Measurements from ENCODE around the gene USP10. TPM values are rescaled to one million over a fixed set of nuclear protein-coding genes. Genes with fewer than 3 reads are reported as not detected.

The USP10 gene
- total RNA-seq, 1 experiment from 2014 or later, result 203 TPM

DNA sequence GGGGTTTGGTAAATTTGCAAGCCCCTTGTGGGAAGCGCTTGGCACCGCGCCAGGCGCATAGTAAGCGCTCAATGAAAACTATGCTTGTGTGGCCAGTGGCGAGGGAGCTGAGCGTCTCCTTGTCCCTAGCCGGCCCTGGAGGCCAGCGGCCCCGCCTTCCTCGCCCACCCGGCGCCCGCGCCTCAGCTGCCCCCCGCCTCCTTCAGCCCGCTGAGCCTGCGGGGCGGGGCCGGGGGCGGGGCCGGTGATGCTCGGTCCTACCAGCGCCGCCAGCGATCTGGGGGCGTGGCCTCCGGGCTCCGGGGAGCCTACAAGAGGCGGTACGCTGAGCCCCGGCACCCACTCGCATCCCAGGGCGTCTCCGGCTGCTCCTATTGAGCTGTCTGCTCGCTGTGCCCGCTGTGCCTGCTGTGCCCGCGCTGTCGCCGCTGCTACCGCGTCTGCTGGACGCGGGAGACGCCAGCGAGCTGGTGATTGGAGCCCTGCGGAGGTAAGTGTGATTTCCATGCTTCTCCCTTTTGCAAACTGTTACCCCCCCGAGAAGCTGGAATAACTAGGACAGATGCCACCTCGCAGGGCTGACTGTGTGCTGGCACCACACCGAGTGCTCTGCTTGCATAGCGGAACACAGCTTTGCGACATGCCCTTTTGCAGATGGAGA, 120.0 kb downstream of the USP10 start, which contains the start of gene CRISPLD2:
CRISPLD2 (plus strand) TSS at position 342 of the 661 bp plus-strand sequence. CDS start 18,511 bp downstream, outside the sequence.
- no CpG with 5 or more reads among the region's 53 CpGs for WGBS (ENCODE audit: extremely low coverage, insufficient read length, low lambda C conversion rate)
- H4K20me1 ChIP-seq (ENCODE audit: control insufficient read depth, insufficient read depth, insufficient read length), result no peaks in the 10 kb centered on the region
- no peak within 1 kb of the TSS for H2BK5ac ChIP-seq (ENCODE audit: insufficient read length, low read length)
- no peak within 1 kb of the TSS; the same call in 1 of the 2 replicates for H3K14ac ChIP-seq (ENCODE audit: insufficient read depth, low read length)
- H3K56ac ChIP-seq (ENCODE audit: insufficient read length, low read depth, low read length), result no peak within 1 kb of the TSS
- H2AFZ ChIP-seq (ENCODE audit: low read length), result peak within 1 kb of the TSS; percentile 17
- DNase-seq, result peak; percentile 94
- H3K23me2 ChIP-seq (ENCODE audit: insufficient read length, low read depth, low read length, poor library complexity, severe bottlenecking), result no peaks in the 10 kb centered on the region
- Mint-ChIP-seq H3K4me3 (peak within 1 kb of the TSS; percentile 63 to 86), H3K4me1 (peaks cover 13% of the 10 kb centered on the region in 2 experiments), H3K9me3 (no peaks in the 10 kb centered on the region; a peak in 2 of 5 replicates), H3K36me3 (ENCODE audit: insufficient read depth in 1 of 3, low read depth in 3 of 3) (no peaks in the 10 kb centered on the region), H3K27me3 (ENCODE audit: low read depth) (peaks cover 78% of the 10 kb centered on the region), H3K27ac (no peak within 1 kb of the TSS)
- H3K18ac ChIP-seq (ENCODE audit: insufficient read length, low read depth, low read length), result no peak within 1 kb of the TSS
- H2BK12ac ChIP-seq (ENCODE audit: insufficient read length, low read depth, low read length), result no peak within 1 kb of the TSS
- no peak within 1 kb of the TSS for H2AK5ac ChIP-seq (ENCODE audit: insufficient read length, low read length)
- H3K9ac ChIP-seq (ENCODE audit: extremely low read depth, insufficient read length, low read length), result no peak within 1 kb of the TSS
- no peak within 1 kb of the TSS for H3T11ph ChIP-seq (ENCODE audit: low read length)
- H3K4me2 ChIP-seq (ENCODE audit: insufficient read depth, insufficient read length, low read length), result peak within 1 kb of the TSS; percentile 46
- no peak within 1 kb of the TSS for H3K23ac ChIP-seq (ENCODE audit: insufficient read length, low read depth, low read length)
- no peaks in the 10 kb centered on the region for H3K9me3 ChIP-seq (ENCODE audit: control insufficient read depth, low read depth, low read length)
- H2BK20ac ChIP-seq (ENCODE audit: low read depth, low read length, poor library complexity, severe bottlenecking), result no peak within 1 kb of the TSS
- no peak within 1 kb of the TSS for H4K8ac ChIP-seq (replicated peaks; ENCODE audit: insufficient read length, low read depth, low read length)
- H3K27ac ChIP-seq (ENCODE audit: insufficient read length, low read depth, low read length), result no peak within 1 kb of the TSS
- no peaks in the 10 kb centered on the region for H3K79me2 ChIP-seq (ENCODE audit: insufficient read depth, low read length)
- TF ChIP-seq, protein P1, sequence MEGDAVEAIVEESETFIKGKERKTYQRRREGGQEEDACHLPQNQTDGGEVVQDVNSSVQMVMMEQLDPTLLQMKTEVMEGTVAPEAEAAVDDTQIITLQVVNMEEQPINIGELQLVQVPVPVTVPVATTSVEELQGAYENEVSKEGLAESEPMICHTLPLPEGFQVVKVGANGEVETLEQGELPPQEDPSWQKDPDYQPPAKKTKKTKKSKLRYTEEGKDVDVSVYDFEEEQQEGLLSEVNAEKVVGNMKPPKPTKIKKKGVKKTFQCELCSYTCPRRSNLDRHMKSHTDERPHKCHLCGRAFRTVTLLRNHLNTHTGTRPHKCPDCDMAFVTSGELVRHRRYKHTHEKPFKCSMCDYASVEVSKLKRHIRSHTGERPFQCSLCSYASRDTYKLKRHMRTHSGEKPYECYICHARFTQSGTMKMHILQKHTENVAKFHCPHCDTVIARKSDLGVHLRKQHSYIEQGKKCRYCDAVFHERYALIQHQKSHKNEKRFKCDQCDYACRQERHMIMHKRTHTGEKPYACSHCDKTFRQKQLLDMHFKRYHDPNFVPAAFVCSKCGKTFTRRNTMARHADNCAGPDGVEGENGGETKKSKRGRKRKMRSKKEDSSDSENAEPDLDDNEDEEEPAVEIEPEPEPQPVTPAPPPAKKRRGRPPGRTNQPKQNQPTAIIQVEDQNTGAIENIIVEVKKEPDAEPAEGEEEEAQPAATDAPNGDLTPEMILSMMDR (conservative IDR thresholded peaks at IDR 0.05), result no peak
- no peaks in the 10 kb centered on the region for H3K79me1 ChIP-seq (ENCODE audit: insufficient read depth, low read depth, low read length, poor library complexity, severe bottlenecking)
- H3K4ac ChIP-seq (ENCODE audit: low read depth, low read length), result no peak within 1 kb of the TSS
- H2BK120ac ChIP-seq (ENCODE audit: low read depth, low read length, poor library complexity, severe bottlenecking), result no peak within 1 kb of the TSS
- peaks cover 14% of the 10 kb centered on the region; the same call in 1 of the 2 replicates for H3K27me3 ChIP-seq (ENCODE audit: insufficient read depth, low read length)
- H4K5ac ChIP-seq (ENCODE audit: insufficient read length, low read depth, low read length), result no peak within 1 kb of the TSS
- no peak within 1 kb of the TSS for H4K91ac ChIP-seq (ENCODE audit: insufficient read length, low read depth, low read length)
- H2BK15ac ChIP-seq (ENCODE audit: low read depth, low read length), result no peak within 1 kb of the TSS
- no peaks in the 10 kb centered on the region; the same call in 1 of the 2 replicates for H3K4me1 ChIP-seq (ENCODE audit: insufficient read depth, low read length)

All from H9 (cell line).